Subcutaneous adipose tissue (tissue), 4 donors: ENCODE measurements around the gene CD244. TPM values are rescaled to one million over a fixed set of nuclear protein-coding genes. Genes with fewer than 3 reads are reported as not detected.

ENCODE experiments used
- CTCF ChIP-seq: fragments of 450-650 bp; IDR thresholded peaks from one replicate; pipeline ENCODE4 v1.5.1; 2016; ENCODE audit warnings: low read depth, mild to moderate bottlenecking, control low read depth, antibody characterized with exemption, moderate library complexity
- total RNA-seq, 4 donors: library from RNA; depleted of rRNA; stranded (reverse); fragments of >200 nt; gene quantifications; one replicate each; pipeline ENCODE4 v1.1.0, GENCODE V29; 2016

The CD244 gene
- total RNA-seq, 4 donors from 2014 or later, result 0.88 to 3.2 TPM; not detected in 2

GRCh38 chr1:160882582-160882981 is 19.9 kb upstream of the CD244 start:
- TF ChIP-seq CTCF, result no peak

GRCh38 chr1:160880216-160880615 is 17.5 kb upstream of the CD244 start:
- TF ChIP-seq CTCF, result no peak

GRCh38 chr1:160879056-160879455 is 16.4 kb upstream of the CD244 start:
- TF ChIP-seq CTCF, result no peak

- TF ChIP-seq CTCF, result no peak
These were observed 14.5 kb upstream of the CD244 start for GRCh38 chr1:160877221-160877620.

- no peak for TF ChIP-seq CTCF
These were observed 13.6 kb upstream of the CD244 start for GRCh38 chr1:160876311-160876710.

GRCh38 chr1:160874935-160875334 is 12.2 kb upstream of the CD244 start:
- no peak for TF ChIP-seq CTCF

GRCh38 chr1:160868141-160868540 is 5.5 kb upstream of the CD244 start:
- TF ChIP-seq CTCF, result no peak
